Suprapubic skin (tissue), 4 donors: ENCODE data around the gene PADI4. TPM values are rescaled to one million over a fixed set of nuclear protein-coding genes. Genes with fewer than 3 reads are reported as not detected.
A peak's percentile ranks its signal among the peaks of the same experiment; 100 is the strongest.

Experiments used
- DNase-seq, 2 donors: peaks; one replicate each; pipeline ENCODE4 v3.0.0-alpha.2; 2019; ENCODE audit warnings: low spot score in 2 of 2
- H3K27ac ChIP-seq: fragments of 200-600 bp; sonication (generic); one replicate; pipeline ENCODE4 v1.5.1; 2019
- H3K27me3 ChIP-seq: fragments of 200-600 bp; sonication (generic); one replicate; pipeline ENCODE4 v1.5.1; 2019
- H3K36me3 ChIP-seq: fragments of 200-600 bp; sonication (generic); one replicate; pipeline ENCODE4 v1.5.1; 2019
- H3K4me1 ChIP-seq: fragments of 200-600 bp; sonication (generic); one replicate; pipeline ENCODE4 v1.5.1; 2019
- H3K4me3 ChIP-seq: fragments of 200-600 bp; sonication (generic); one replicate; pipeline ENCODE4 v1.5.1; 2019; ENCODE audit warnings: mild to moderate bottlenecking
- H3K9me3 ChIP-seq: fragments of 200-600 bp; sonication (generic); one replicate; pipeline ENCODE4 v1.5.1; 2019
- CTCF ChIP-seq, 2 donors: fragments of 200-600 bp in 1 of 2; fragments of 450-650 bp in 1 of 2; sonication (generic) in 1 of 2; IDR thresholded peaks; one replicate each; pipeline ENCODE4 v1.5.1; 2016 to 2019; ENCODE audit warnings: antibody characterized with exemption in 2 of 2, mild to moderate bottlenecking in 1 of 2, moderate library complexity in 1 of 2
- EP300 ChIP-seq: sonication (generic); formaldehyde crosslinking; IDR thresholded peaks from one replicate; pipeline ENCODE4 v1.6.1; 2017; ENCODE audit warnings: antibody characterized with exemption
- POLR2A ChIP-seq, 2 donors: fragments of 450-650 bp; IDR thresholded peaks; one replicate each; pipeline ENCODE4 v1.6.1; 2017; ENCODE audit warnings: antibody characterized with exemption in 2 of 2, mild to moderate bottlenecking in 2 of 2, moderate library complexity in 2 of 2
- POLR2AphosphoS5 ChIP-seq, 3 donors: sonication (generic); formaldehyde crosslinking; IDR thresholded peaks; one replicate each; pipeline ENCODE4 v1.6.1; 2017; ENCODE audit warnings: antibody characterized with exemption in 3 of 3
- WGBS: methylation state at CpG from one replicate; pipeline ENCODE4 v1.1.5; 2018; 5-methylcytosine and 5-hydroxymethylcytosine counted together
- total RNA-seq, 4 donors: library from RNA; depleted of rRNA; stranded (reverse); fragments of >200 nt; gene quantifications; one replicate each; pipeline ENCODE4 v1.1.0, GENCODE V29; 2016

Gene PADI4
- total RNA-seq, 4 donors from 2014 or later, result 0.57 to 0.81 (median 0.73) TPM; not detected in 1

DNA sequence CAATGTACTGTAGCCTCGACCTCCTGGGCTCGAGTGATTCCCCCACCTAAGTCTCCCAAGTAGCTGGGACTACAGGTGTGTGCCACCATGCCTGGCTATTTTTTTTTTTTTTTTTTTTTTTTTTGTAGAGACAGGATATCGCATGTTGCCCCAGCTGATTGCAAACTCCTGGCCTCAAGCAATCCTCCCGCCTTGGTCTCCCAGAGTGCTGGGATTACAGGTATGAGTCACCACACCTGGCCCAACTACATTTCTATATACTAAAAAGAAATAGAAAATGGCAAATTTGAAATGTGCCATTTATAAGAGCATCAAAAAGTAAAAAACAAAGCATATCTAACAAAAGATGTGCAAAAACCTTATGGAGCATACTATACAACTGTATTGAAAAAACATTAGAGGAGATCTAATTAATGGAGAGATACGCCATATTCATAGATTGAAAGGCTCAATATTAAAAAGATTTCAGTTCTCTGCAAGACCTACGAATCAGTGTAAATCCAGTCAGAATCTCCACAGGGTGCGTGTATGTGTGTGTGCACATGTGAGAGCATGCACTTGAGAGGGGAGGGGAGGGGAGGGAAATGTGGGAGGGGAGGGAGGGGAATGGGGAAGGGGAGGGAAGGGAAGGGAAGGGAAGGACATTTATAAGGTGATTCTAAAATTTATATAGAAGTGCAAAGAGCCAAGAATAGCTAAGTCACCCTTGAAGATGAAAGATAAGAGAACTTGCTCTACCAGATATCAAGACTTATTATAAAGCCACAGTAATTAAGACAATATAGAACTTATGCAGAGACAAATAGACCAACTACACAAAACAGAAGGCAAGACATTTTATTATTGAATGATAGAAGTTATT is 15.5 kb upstream of the PADI4 start:
- H3K4me1 ChIP-seq, result peaks cover 38% of the 10 kb centered on the region
- H3K4me3 ChIP-seq, result no peak overlapping the region
- H3K27ac ChIP-seq, result peak overlapping the region; percentile 41
- H3K27me3 ChIP-seq, result peaks cover 40% of the 10 kb centered on the region
- no peak for DNase-seq
- H3K36me3 ChIP-seq, result no peaks in the 10 kb centered on the region
- WGBS, result 43% methylated on average over 7 of the region's 7 CpGs
- no peaks in the 10 kb centered on the region for H3K9me3 ChIP-seq
- TF ChIP-seq POLR2A (IDR thresholded peaks at IDR 0.05) (no peak), EP300 (no peak), CTCF (IDR thresholded peaks at IDR 0.05) (no peak), POLR2AphosphoS5 (IDR thresholded peaks at IDR 0.05) (no peak)

- peaks cover 38% of the 10 kb centered on the region for H3K4me1 ChIP-seq
- 57% methylated on average over 14 of the region's 14 CpGs for WGBS
These were observed 14.1 kb upstream of the PADI4 start for GRCh38 chr1:17293681-17294425.

GRCh38 chr1:17295292-17295691 is 12.7 kb upstream of the PADI4 start:
- H3K4me3 ChIP-seq, result no peak overlapping the region
- DNase-seq, result no peak
- no peak overlapping the region for H3K27ac ChIP-seq
- H3K27me3 ChIP-seq, result peaks cover 33% of the 10 kb centered on the region
- H3K4me1 ChIP-seq, result peaks cover 28% of the 10 kb centered on the region
- H3K36me3 ChIP-seq, result no peaks in the 10 kb centered on the region
- no peak for TF ChIP-seq CTCF (IDR thresholded peaks at IDR 0.05)
- TF ChIP-seq EP300, result no peak
- TF ChIP-seq POLR2AphosphoS5 (IDR thresholded peaks at IDR 0.05), result no peak
- TF ChIP-seq POLR2A (IDR thresholded peaks at IDR 0.05), result no peak
- H3K9me3 ChIP-seq, result no peaks in the 10 kb centered on the region
- whole genome bisulfite sequencing, result 17% methylated on average over 4 of the region's 4 CpGs

More at GRCh38 chr1:17293681-17294425, 14.1 kb upstream of the PADI4 start:
- no peaks in the 10 kb centered on the region for H3K36me3 ChIP-seq
- H3K27ac ChIP-seq, result no peak overlapping the region
- no peaks in the 10 kb centered on the region for H3K9me3 ChIP-seq
- peaks cover 34% of the 10 kb centered on the region for H3K27me3 ChIP-seq
- TF ChIP-seq POLR2A (IDR thresholded peaks at IDR 0.05), result no peak
- no peak for TF ChIP-seq CTCF (IDR thresholded peaks at IDR 0.05)
- TF ChIP-seq POLR2AphosphoS5 (IDR thresholded peaks at IDR 0.05), result no peak
- TF ChIP-seq EP300, result no peak
- no peak overlapping the region for H3K4me3 ChIP-seq
- no peak for DNase-seq

GRCh38 chr1:17296086-17296485 is 11.9 kb upstream of the PADI4 start:
- no peak for DNase-seq
- peaks cover 2% of the 10 kb centered on the region for H3K9me3 ChIP-seq
- peaks cover 27% of the 10 kb centered on the region for H3K27me3 ChIP-seq
- H3K36me3 ChIP-seq, result no peaks in the 10 kb centered on the region
- 92% methylated on average over 5 of the region's 5 CpGs for WGBS
- H3K4me3 ChIP-seq, result no peak overlapping the region
- peaks cover 23% of the 10 kb centered on the region for H3K4me1 ChIP-seq
- TF ChIP-seq CTCF (IDR thresholded peaks at IDR 0.05) (no peak), POLR2A (IDR thresholded peaks at IDR 0.05) (no peak), EP300 (no peak), POLR2AphosphoS5 (IDR thresholded peaks at IDR 0.05) (no peak)
- H3K27ac ChIP-seq, result no peak overlapping the region

GRCh38 chr1:17297991-17298390 is 10.0 kb upstream of the PADI4 start:
- H3K4me1 ChIP-seq, result peaks cover 23% of the 10 kb centered on the region
- peak in 1 of 3 donors; percentile 74 for TF ChIP-seq POLR2AphosphoS5 (IDR thresholded peaks at IDR 0.05)
- no peak for TF ChIP-seq POLR2A (IDR thresholded peaks at IDR 0.05)
- WGBS, result 42% methylated on average over 7 of the region's 7 CpGs
- DNase-seq, result no peak
- H3K9me3 ChIP-seq, result peaks cover 3% of the 10 kb centered on the region
- H3K27ac ChIP-seq, result peak overlapping the region; percentile 71
- no peaks in the 10 kb centered on the region for H3K36me3 ChIP-seq
- no peak overlapping the region for H3K4me3 ChIP-seq
- peaks cover 15% of the 10 kb centered on the region for H3K27me3 ChIP-seq
